ENCODE results near the gene BAIAP2.
A peak's percentile ranks its signal among the peaks of the same experiment; 100 is the strongest.

Gene BAIAP2

GRCh38 chr17:81128774-81129173, 93.8 kb downstream of the BAIAP2 start:
- DNase-seq: no peak

GRCh38 chr17:81129289-81129688, 94.3 kb downstream of the BAIAP2 start:
- no peak for DNase-seq

GRCh38 chr17:81129711-81130367, 94.9 kb downstream of the BAIAP2 start:
- DNase-seq: no peak

- DNase-seq: no peak
These were observed 95.7 kb downstream of the BAIAP2 start for GRCh38 chr17:81130385-81131361.

- DNase-seq: no peak
These were observed 96.7 kb downstream of the BAIAP2 start for GRCh38 chr17:81131486-81132196.

- no peak for DNase-seq
These were observed 97.2 kb downstream of the BAIAP2 start for GRCh38 chr17:81132197-81132540.

- DNase-seq: no peak
These were observed 98.1 kb downstream of the BAIAP2 start for GRCh38 chr17:81132770-81133723.

GRCh38 chr17:81134064-81134781, 99.3 kb downstream of the BAIAP2 start:
- DNase-seq: no peak

GRCh38 chr17:81135505-81136278, 100.7 kb downstream of the BAIAP2 start:
- no peak for DNase-seq

GRCh38 chr17:81136366-81136765, 101.4 kb downstream of the BAIAP2 start:
- DNase-seq: no peak

GRCh38 chr17:81137248-81137647, 102.3 kb downstream of the BAIAP2 start:
- DNase-seq: no peak

GRCh38 chr17:81138083-81138482, 103.1 kb downstream of the BAIAP2 start:
- DNase-seq: no peak

- DNase-seq: no peak
These were observed 103.5 kb downstream of the BAIAP2 start for GRCh38 chr17:81138500-81138899.

- DNase-seq: no peak
These were observed 104.5 kb downstream of the BAIAP2 start for GRCh38 chr17:81139428-81139827.

- DNase-seq: no peak
These were observed 105.1 kb downstream of the BAIAP2 start for GRCh38 chr17:81140018-81140417.

GRCh38 chr17:81140695-81141094, 105.7 kb downstream of the BAIAP2 start:
- no peak for DNase-seq

GRCh38 chr17:81142301-81143199, 107.6 kb downstream of the BAIAP2 start:
- DNase-seq: peak; percentile 51

GRCh38 chr17:81143200-81143527, 108.2 kb downstream of the BAIAP2 start:
- DNase-seq: no peak

GRCh38 chr17:81143717-81144422, 108.9 kb downstream of the BAIAP2 start:
- no peak for DNase-seq
